GM18909 (cell line): Measurements from ENCODE around the gene CCDC180.

ENCODE experiments used
- ATAC-seq: cut with Tn5 transposase; IDR thresholded peaks from one replicate; pipeline ENCODE4 v1.9.1; 2021; ENCODE audit warnings: mild to moderate bottlenecking; ENCODE audit not compliant: unreplicated experiment, poor library complexity

The CCDC180 gene

DNA sequence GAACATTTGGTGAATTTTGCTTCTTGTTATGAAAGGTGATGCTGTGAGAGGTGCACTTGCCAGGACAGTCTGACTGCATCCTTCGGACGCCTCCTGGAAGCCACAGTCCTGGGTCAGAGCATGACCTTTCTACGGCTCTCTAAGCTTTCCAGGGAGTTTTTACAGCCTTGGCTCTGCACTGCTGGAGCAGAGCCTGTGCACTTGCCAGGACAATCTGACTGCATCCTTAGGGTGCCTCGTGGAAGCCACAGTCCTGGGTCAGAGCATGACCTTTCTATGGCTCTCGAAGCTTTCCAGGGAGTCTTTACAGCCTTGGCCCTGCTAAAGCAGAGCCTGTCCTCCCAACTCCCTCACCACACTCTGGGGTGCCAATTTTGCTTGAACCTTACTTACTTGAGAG is 49.6 kb downstream of the CCDC180 start:
- no peak for ATAC-seq
